A673 (cell line): ENCODE results near the gene KCNG2. TPM values are rescaled to one million over a fixed set of nuclear protein-coding genes. Genes with fewer than 3 reads are reported as not detected.

ENCODE experiments used
- BruUV-seq: library from RNA; stranded (reverse); fragments of 400-500 nt; replicated peaks from 2 replicates; lab custom pipeline; 2021; lab: Mats Ljungman, UMichigan
- CTCF ChIA-PET: fragments of 300-600 bp; sonication (Branson Sonifier 250); formaldehyde crosslinking; loops from one replicate; lab custom pipeline; 2022; ENCODE audit warnings: antibody characterized with exemption; lab: Charles Lee
- POLR2A ChIA-PET: fragments of 300-600 bp; sonication (Branson Sonifier 250); formaldehyde crosslinking; loops from one replicate; lab custom pipeline; 2022; ENCODE audit warnings: antibody characterized with exemption; ENCODE audit not compliant: low non-redundant PET; lab: Charles Lee
- DNase-seq: peaks from one replicate; pipeline ENCODE4 v3.0.0-alpha.2; 2015; ENCODE audit warnings: low spot score
- H3K27ac ChIP-seq: fragments of 200-600 bp; sonication (generic); 2 replicates; pipeline ENCODE4 v1.5.1; 2016; ENCODE audit warnings: mixed run types, low read depth, mild to moderate bottlenecking, mixed read lengths, antibody characterized with exemption, low read length; ENCODE audit not compliant: poor library complexity, severe bottlenecking
- H3K27me3 ChIP-seq: fragments of 200-600 bp; sonication (generic); replicated peaks from 2 replicates; pipeline ENCODE4 v1.6.1; 2017; ENCODE audit warnings: mixed run types, low read depth, mild to moderate bottlenecking, mixed read lengths, antibody characterized with exemption, low read length; ENCODE audit not compliant: insufficient read depth, poor library complexity
- H3K36me3 ChIP-seq: fragments of 200-600 bp; sonication (generic); 2 replicates; pipeline ENCODE4 v1.6.1; 2016; ENCODE audit warnings: mixed run types, mild to moderate bottlenecking, mixed read lengths, antibody characterized with exemption, low read length; ENCODE audit not compliant: insufficient read depth, poor library complexity, severe bottlenecking
- H3K4me1 ChIP-seq: fragments of 200-600 bp; sonication (generic); 2 replicates; pipeline ENCODE4 v1.6.1; 2017; ENCODE audit warnings: mixed run types, mild to moderate bottlenecking, mixed read lengths, antibody characterized with exemption, low read length; ENCODE audit not compliant: insufficient read depth, poor library complexity, severe bottlenecking
- H3K4me3 ChIP-seq: fragments of 200-600 bp; sonication (generic); 2 replicates; pipeline ENCODE4 v1.5.1; 2016; ENCODE audit warnings: low read depth, mixed run types, mild to moderate bottlenecking, mixed read lengths, low read length; ENCODE audit not compliant: poor library complexity, severe bottlenecking
- H3K9me3 ChIP-seq: fragments of 200-600 bp; sonication (generic); 2 replicates; pipeline ENCODE4 v1.6.1; 2016; ENCODE audit warnings: mixed run types, low read depth, mild to moderate bottlenecking, mixed read lengths, antibody characterized with exemption, low read length; ENCODE audit not compliant: poor library complexity, severe bottlenecking
- CTCF ChIP-seq: fragments of 300-800, 200-600 bp; sonication (generic); conservative IDR thresholded peaks from 2 replicates; pipeline ENCODE4 v1.5.1; 2017; ENCODE audit warnings: low read depth, mild to moderate bottlenecking, antibody characterized with exemption, low read length, moderate library complexity, mixed read lengths
- EZH2 ChIP-seq: fragments of 200-600 bp; sonication (generic); IDR thresholded peaks from 2 replicates; pipeline ENCODE4 v1.6.1; 2017; ENCODE audit warnings: borderline replicate concordance, low read depth, mild to moderate bottlenecking, mixed read lengths, antibody characterized with exemption, low read length; ENCODE audit not compliant: poor library complexity, severe bottlenecking
- intact Hi-C: fragments of 100-400 bp; cut with micrococcal nuclease; formaldehyde crosslinking; loops from one replicate; pipeline ENCODE4 v1.10.0; 2022; ENCODE audit not compliant: unreplicated experiment
- total RNA-seq: library from RNA; stranded (reverse); gene quantifications from 2 replicates; pipeline ENCODE4 v1.2.3, GENCODE V29; 2021

Gene KCNG2
- total RNA-seq, 1 experiment from 2014 or later: not detected

GRCh38 chr18:79873449-79874110 is 75.8 kb downstream of the KCNG2 start:
- Histone ChIP-seq H3K4me3 (no peak overlapping the region), H3K4me1 (no peaks in the 10 kb centered on the region), H3K9me3 (no peaks in the 10 kb centered on the region), H3K27ac (no peak overlapping the region), H3K36me3 (no peaks in the 10 kb centered on the region), H3K27me3 (no peaks in the 10 kb centered on the region)
- intact Hi-C loops: no loop called here
- TF ChIP-seq EZH2: no peak
- TF ChIP-seq CTCF: no peak
- no peak for DNase-seq
- BruUV-seq: no TSS peak
- ChIA-PET CTCF (no interaction called here), POLR2A (no interaction called here)

- POLR2A ChIA-PET: no interaction called here
- H3K4me3 ChIP-seq: no peak overlapping the region
- H3K27ac ChIP-seq: no peak overlapping the region
- TF ChIP-seq CTCF (no peak), EZH2 (no peak)
- H3K27me3 ChIP-seq: no peaks in the 10 kb centered on the region
- CTCF ChIA-PET: no interaction called here
- intact Hi-C loops: no loop called here
- no TSS peak for BruUV-seq
- no peak for DNase-seq
- no peaks in the 10 kb centered on the region for H3K9me3 ChIP-seq
- H3K4me1 ChIP-seq: no peaks in the 10 kb centered on the region
- no peaks in the 10 kb centered on the region for H3K36me3 ChIP-seq
These were observed 77.1 kb downstream of the KCNG2 start for GRCh38 chr18:79874553-79875530.

GRCh38 chr18:79875531-79875919 is 77.8 kb downstream of the KCNG2 start:
- intact Hi-C loops: no loop called here

More at GRCh38 chr18:79875531-79875919, 77.8 kb downstream of the KCNG2 start:
- Histone ChIP-seq H3K4me3 (no peak overlapping the region), H3K27me3 (no peaks in the 10 kb centered on the region), H3K36me3 (no peaks in the 10 kb centered on the region), H3K9me3 (no peaks in the 10 kb centered on the region), H3K4me1 (no peaks in the 10 kb centered on the region), H3K27ac (no peak overlapping the region)
- TF ChIP-seq CTCF (no peak), EZH2 (no peak)
- DNase-seq: no peak
- ChIA-PET POLR2A (no interaction called here), CTCF (no interaction called here)
- no TSS peak for BruUV-seq
